GM21528 (cell line): ENCODE data around the gene UBE2E2.
A peak's percentile ranks its signal among the peaks of the same experiment; 100 is the strongest.

Experiments
- ATAC-seq: cut with Tn5 transposase; IDR thresholded peaks from one replicate; pipeline ENCODE4 v1.9.1; 2021; ENCODE audit warnings: mild to moderate bottlenecking, moderate library complexity; ENCODE audit not compliant: unreplicated experiment, low FRiP score

UBE2E2 gene

DNA sequence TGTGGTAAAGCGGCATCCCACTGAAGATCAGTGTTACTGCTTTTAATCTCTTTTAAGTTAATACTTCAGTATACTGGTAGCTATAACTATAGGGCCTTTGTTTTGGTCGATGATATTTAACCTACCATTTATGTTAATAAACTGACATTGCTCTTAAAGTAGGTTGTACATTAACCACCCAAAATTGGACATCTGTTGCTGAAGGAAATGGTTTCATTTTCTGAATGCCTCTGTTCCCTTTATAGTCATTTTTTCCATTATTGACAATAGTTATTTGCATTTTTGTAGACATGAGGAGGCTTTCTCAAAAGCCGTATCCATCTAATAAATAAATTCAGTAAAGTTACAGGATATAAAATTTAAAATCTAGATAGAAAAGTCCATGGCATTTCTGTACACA lies 350.2 kb downstream of the UBE2E2 start:
- ATAC-seq: no peak

- ATAC-seq: no peak
Measured at GRCh38 chr3:23565041-23565775, 362.1 kb downstream of the UBE2E2 start.

DNA sequence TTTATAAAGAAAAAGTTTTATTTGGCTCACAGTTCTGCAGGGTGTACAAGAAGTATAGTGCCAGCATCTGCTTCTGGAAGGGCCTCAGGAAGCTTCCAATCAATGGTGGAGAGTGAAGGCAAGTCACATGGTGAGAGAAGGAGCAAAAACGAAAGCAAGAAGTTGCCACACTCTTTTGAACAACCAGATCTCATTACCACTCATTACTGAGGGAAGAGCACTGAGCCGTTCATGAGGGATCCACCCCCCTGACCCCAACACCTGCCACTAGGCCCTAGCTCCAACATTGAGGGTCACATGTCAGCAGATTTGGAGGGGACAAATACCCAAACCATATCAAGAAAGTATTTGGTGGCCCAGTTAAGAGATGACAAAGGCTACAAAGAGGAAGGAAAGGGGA lies 363.4 kb downstream of the UBE2E2 start:
- no peak for ATAC-seq

DNA sequence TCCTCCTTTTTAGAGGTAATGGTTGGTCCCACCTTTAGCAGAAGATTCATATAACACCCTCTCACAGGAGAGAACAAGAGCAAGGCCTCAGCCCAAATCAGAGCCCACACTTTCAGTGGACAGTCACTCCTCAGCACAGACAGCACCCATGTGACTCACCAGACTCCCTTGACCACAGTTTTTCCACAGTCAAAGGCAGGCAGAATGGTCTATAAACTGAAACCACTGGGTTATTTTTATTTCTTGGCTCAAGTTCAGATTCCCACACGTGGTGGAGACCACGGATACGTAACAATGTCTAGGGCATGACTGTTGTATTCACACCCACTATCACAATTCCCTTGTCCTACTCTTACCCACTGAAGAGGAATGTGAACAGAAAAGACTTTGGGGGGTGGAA lies 364.8 kb downstream of the UBE2E2 start:
- ATAC-seq: no peak

DNA sequence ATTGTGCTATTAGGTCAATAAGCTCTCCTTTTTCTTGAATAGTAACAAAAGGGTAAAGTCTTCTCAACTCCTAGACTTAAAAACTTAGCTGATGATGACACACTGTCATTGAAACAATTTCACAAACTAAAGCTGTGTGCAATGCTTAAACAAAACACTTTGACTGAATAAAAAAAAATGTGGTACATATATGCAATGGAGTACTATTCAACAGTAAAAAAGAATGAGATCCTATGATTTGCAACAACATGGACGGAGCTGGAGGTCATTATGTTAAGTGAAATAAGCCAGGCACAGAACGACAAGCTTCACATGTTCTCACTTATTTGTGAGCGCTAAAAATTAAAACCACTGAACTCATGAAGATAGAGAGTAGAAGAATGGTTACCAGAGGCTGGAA lies 370.7 kb downstream of the UBE2E2 start:
- ATAC-seq: no peak

DNA sequence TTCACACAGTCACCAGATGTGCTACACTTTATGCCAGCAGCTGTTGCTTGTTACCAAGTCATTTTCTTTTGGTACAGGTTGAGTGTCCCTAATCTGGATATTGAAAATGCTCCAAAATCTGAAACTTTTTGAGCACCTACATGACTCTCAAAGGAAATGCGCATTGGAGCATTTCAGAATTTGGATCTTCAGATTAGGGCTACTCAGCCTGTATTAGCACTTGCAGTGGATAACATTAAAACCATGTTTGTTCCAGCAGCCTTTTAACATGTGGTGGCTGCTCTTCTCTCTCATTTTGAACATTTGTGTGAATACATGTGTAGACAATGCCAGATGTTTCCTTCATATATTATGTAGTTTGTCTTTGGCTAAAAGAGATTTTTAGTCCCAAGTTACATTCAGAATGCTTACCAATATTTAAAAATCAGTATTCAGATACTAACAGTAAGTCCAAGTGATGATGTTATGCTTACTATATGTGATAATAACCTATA lies 371.7 kb downstream of the UBE2E2 start:
- no peak for ATAC-seq

- ATAC-seq: no peak
Measured at GRCh38 chr3:23575697-23576096, 372.6 kb downstream of the UBE2E2 start.

DNA sequence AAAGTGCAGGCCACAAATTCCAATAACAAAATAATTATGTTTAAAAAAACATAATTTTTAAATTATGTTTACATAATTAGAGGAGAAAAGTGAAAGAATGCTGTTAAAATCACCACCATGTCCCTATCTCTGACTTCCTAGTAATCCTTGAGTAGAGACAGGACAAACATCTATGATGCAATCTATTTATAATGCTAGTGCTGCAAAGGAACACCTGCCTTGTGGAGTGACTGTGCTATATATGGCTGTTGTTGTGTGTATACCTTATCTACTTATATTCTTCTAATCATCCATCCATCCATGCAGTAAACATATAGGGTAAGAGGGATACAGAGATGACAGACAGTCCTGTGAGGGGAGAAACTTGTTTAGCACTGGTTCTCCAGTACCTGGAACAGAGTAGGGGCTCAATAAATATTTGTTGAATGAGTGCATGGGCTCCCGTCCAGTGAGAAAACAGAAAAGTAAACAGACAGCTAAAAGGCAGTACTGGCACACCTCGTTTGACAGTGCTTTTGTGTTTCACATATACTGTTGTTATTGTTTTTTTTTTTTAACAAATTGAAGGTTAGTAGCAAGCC lies 373.3 kb downstream of the UBE2E2 start:
- ATAC-seq: no peak

DNA sequence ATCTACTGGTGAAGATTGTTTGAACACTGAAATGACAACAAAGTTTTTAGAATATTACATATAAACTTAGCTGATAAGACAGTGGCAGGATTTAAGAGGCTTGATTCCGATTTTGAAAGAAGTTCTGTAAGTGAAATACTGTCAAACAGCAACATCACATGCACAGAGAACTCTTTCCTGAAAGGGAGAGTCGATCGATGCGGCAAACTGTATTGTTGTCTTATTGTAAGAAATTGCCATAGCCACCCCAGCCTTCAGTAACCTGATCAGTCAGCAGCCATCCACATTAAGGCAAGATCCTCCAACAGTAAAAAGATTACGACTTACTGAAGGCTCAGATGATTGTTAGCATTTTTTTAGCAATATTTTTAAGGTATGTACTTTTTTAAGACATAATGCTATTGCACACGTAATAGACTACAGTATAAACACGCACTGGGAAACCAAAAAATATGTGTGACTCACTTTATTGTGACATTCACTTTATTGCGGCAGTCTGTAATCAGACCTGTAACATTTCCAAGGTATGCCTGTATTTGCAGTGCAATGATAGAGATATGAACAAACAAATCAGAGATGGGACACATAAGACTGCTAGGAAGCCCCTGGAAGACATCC lies 377.1 kb downstream of the UBE2E2 start:
- ATAC-seq: no peak

GRCh38 chr3:23583980-23584740 lies 381.0 kb downstream of the UBE2E2 start:
- ATAC-seq: no peak

DNA sequence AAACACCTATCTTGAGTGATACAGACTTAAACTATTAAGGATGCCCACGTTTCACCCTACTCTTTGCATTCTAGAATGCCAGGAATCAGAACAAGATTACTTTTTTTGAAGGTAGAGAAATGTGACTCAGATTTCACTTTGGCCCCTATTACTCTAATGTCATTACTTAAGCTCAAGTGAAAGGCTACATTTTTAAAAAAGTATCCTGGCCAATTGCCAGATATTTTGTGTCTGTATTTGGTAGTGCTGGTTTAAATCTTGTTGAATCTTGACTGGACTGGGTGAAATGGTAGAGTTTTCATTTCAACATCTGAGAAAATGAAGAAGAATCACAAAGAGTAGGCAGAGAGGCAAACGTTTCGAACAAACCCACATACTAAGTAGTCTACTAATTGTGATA lies 384.4 kb downstream of the UBE2E2 start:
- no peak for ATAC-seq

DNA sequence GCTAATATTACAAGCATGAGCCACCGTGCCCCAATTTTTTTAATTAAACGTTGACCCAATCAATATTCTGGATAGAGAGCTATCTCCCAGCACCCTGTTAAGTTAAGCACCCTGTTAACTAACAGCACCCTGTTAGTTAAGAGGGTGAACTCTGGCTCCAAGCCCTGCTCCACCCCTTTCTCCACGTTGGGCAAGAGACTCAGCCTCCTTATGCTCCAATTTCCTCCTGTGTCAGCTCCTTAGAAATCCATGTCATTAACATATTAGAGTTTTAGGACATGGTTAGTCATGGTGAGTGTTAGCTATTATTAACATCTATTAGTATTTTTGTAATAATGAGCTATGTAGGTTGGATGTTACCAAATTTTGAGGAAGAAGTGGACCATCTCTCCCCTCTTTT lies 385.4 kb downstream of the UBE2E2 start:
- no peak for ATAC-seq

DNA sequence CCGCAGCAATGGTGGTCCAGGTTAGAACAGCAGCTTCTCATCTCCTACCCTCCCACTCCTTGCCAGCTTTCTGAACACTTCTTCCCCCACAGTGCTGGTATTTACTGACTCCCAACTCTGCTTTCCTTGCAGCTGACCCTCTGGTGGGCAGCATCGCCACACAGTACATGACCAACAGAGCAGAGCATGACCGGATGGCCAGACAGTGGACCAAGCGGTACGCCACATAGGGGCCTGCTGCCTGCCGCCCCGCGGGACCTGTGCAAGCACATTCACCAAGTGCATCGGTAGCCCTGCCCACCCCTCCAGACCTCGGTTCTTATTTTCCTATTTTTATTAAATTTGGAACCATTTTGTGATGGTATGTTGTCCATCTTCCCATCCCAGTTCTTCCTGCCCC lies 386.5 kb downstream of the UBE2E2 start:
- no peak for ATAC-seq

GRCh38 chr3:23590424-23591273 lies 387.5 kb downstream of the UBE2E2 start:
- ATAC-seq: peak; percentile 79

GRCh38 chr3:23591374-23591773 lies 388.2 kb downstream of the UBE2E2 start:
- no peak for ATAC-seq

- ATAC-seq: peak; percentile 67
Measured at GRCh38 chr3:23592961-23593931, 390.1 kb downstream of the UBE2E2 start.

DNA sequence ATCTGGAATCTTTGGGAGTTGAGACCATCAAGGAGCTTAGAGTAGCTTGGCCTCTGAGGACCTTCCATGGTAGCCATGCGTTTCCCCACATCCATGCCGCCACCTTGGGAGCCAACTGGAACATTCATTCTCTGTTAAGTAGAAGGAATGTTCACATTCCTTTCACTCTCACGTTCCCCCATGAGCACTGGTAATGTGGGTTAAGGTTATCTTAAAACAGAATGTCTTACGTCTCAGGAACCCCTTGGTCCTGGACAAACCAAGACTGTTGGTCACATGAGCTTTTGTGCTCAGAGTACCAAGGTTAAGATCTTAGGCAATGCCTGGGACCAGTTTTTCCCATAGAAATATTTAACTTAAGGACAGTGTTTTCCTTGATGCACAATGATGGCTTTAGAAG lies 390.9 kb downstream of the UBE2E2 start:
- no peak for ATAC-seq

DNA sequence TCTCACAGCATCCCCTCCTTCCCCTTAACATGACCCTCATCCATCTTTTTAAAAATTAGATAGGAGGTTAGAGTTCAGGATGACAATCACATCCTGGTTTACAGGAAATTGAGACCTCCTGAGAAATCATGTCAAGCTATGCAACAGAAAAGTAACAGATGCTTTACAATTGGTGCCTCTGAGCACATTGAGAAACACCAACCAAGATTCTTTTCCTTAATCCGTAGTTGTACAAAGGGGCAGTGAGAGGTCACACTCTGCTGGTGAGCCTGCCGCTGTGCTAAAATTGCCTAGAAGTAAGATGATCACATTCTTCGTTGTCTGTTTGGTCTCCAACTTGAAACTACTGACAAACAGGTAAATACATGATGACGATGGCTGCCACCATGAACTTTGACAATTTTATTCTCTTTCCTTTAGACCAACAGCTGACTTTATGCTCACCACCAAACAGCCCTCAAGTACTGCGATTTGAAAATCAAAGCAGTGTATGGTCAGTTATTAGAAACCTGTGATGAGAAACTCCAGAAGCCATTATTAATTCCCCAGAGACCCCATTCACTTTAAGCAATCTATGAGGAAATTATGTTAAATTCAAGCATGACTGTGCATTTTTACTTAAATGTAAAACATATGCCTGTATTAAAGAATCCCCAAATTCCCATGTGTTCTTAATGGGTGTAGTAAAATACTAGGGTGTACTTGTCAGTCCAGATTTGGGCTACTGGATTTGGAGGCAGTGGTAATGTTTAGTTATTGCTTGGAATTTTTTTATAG lies 392.0 kb downstream of the UBE2E2 start:
- no peak for ATAC-seq
